CD4-positive, alpha-beta T cell (primary cell): ENCODE data around the gene LCK. TPM values are rescaled to one million over a fixed set of nuclear protein-coding genes. Genes with fewer than 3 reads are reported as not detected.
A peak's percentile ranks its signal among the peaks of the same experiment; 100 is the strongest.

Source experiments
- ATAC-seq: fragments of 200-7000 bp; cut with Tn5 transposase; one replicate; pipeline ENCODE4 v1.10.0; 2022; ENCODE audit warnings: mild to moderate bottlenecking; ENCODE audit not compliant: poor library complexity
- CTCF ChIA-PET: fragments of 350-600 bp; sonication (Branson Sonifier 250); formaldehyde crosslinking; loops from one replicate; lab custom pipeline; 2021; ENCODE audit warnings: antibody characterized with exemption, inconsistent platforms; lab: Charles Lee
- POLR2A ChIA-PET: fragments of 350-600 bp; sonication (Branson Sonifier 250); formaldehyde crosslinking; loops from one replicate; lab custom pipeline; 2021; ENCODE audit warnings: antibody characterized with exemption, inconsistent platforms; lab: Charles Lee
- DNase-seq, 14 experiments: peaks; one replicate each; pipeline ENCODE4 v3.0.0-alpha.2; 2013 to 2020; ENCODE audit warnings: mixed read lengths in 2 of 14
- H3K27ac ChIP-seq, 2 donors: one replicate each; pipeline versions ENCODE4 v1.5.1 to v1.7.0; 2013; ENCODE audit warnings: low read length in 2 of 2, low read depth in 1 of 2, mild to moderate bottlenecking in 1 of 2
- H3K27me3 ChIP-seq, 2 experiments: 1 replicate in 1 of 2; 2 replicates in 1 of 2; pipeline versions ENCODE4 v1.6.1 to v1.7.0; 2013; ENCODE audit warnings: low read length in 2 of 2, control low read depth in 1 of 2, mild to moderate bottlenecking in 1 of 2, moderate library complexity in 1 of 2; ENCODE audit not compliant: insufficient read depth in 2 of 2, control insufficient read depth in 1 of 2
- H3K36me3 ChIP-seq: one replicate; pipeline ENCODE4 v1.6.1; 2013; ENCODE audit warnings: low read length, control low read depth; ENCODE audit not compliant: insufficient read depth
- H3K4me1 ChIP-seq: one replicate; pipeline ENCODE4 v1.6.1; 2013; ENCODE audit warnings: low read length, control low read depth; ENCODE audit not compliant: insufficient read depth
- H3K4me3 ChIP-seq: one replicate; pipeline ENCODE4 v1.5.1; 2013; ENCODE audit warnings: mild to moderate bottlenecking, low read length, moderate library complexity
- H3K9me3 ChIP-seq, 2 experiments: 1 replicate in 1 of 2; 2 replicates in 1 of 2; pipeline versions ENCODE4 v1.6.1 to v1.7.0; 2013; ENCODE audit warnings: low read length in 2 of 2, mild to moderate bottlenecking in 2 of 2, control low read depth in 1 of 2, moderate library complexity in 1 of 2; ENCODE audit not compliant: control insufficient read depth in 1 of 2, insufficient read depth in 1 of 2
- H3K27ac Mint-ChIP-seq: one replicate; pipeline ENCODE4 v1.8.0; 2020; ENCODE audit warnings: mixed read lengths
- H3K27me3 Mint-ChIP-seq: one replicate; pipeline ENCODE4 v1.8.0; 2021; ENCODE audit warnings: mixed read lengths
- H3K36me3 Mint-ChIP-seq: one replicate; pipeline ENCODE4 v1.8.0; 2021; ENCODE audit warnings: low read depth, mixed read lengths
- H3K4me1 Mint-ChIP-seq: one replicate; pipeline ENCODE4 v1.8.0; 2021; ENCODE audit warnings: low read depth, mixed read lengths
- H3K4me3 Mint-ChIP-seq: one replicate; pipeline ENCODE4 v1.8.0; 2020; ENCODE audit warnings: mild to moderate bottlenecking, mixed read lengths
- H3K9me3 Mint-ChIP-seq: one replicate; pipeline ENCODE4 v1.8.0; 2020; ENCODE audit warnings: mixed read lengths
- CTCF ChIP-seq: fragments of 200-600 bp; IDR thresholded peaks from one replicate; pipeline ENCODE4 v1.8.0; 2022; ENCODE audit warnings: antibody characterized with exemption, mild to moderate bottlenecking
- intact Hi-C, 2 experiments: fragments of 100-400 bp; cut with DNase I in 1 of 2; cut with micrococcal nuclease in 1 of 2; formaldehyde crosslinking; loops; one replicate each; pipeline versions ENCODE4 v1.15.1 to v1.9.0; 2023 to 2025; cut with DNase I, micrococcal nuclease
- total RNA-seq, 174 experiments: library from RNA in 2 of 174; stranded (reverse) in 2 of 174; gene quantifications; one replicate each; pipeline ENCODE4 v1.2.3 and lab custom pipeline; 2021 to 2026

The LCK gene
- total RNA-seq, 2 experiments from 2014 or later = 187 to 188 TPM

GRCh38 chr1:32241001-32241763, 9.9 kb upstream of the LCK start:
- Histone ChIP-seq H3K27ac (peak overlapping the region; percentile 15 to 50), H3K4me3 (peak overlapping the region; percentile 90), H3K36me3 (no peaks in the 10 kb centered on the region), H3K27me3 (no peaks in the 10 kb centered on the region), H3K4me1 (peaks cover 40% of the 10 kb centered on the region), H3K9me3 (no peaks in the 10 kb centered on the region)
- POLR2A ChIA-PET = interaction anchor here (0.9 to 21.2 kb wide), 24 partner anchors 8 to 168 kb away, joined by 3 to 543 read pairs (median 7); partner anchors contain the start of genes BSDC1, CCDC28B, HDAC1 and LCK
- Mint-ChIP-seq H3K4me1 (peaks cover 31% of the 10 kb centered on the region), H3K27ac (peak overlapping the region; percentile 64), H3K4me3 (peak overlapping the region; percentile 94), H3K27me3 (no peaks in the 10 kb centered on the region), H3K36me3 (peaks cover 4% of the 10 kb centered on the region), H3K9me3 (no peaks in the 10 kb centered on the region)
- CTCF ChIA-PET = interaction anchor here (0.7 to 4.0 kb wide), 24 partner anchors 8 to 145 kb away, joined by 3 to 48 read pairs (median 8); partner anchors contain the start of genes HDAC1, LCK and MARCKSL1
- peak in 10 of 14 experiments; percentile 28 to 71 (median 42) for DNase-seq
- peak; percentile 74 for ATAC-seq
- intact Hi-C loops = loop anchor here in 1 of 2 experiments (2.0 to 5.0 kb wide), 2 partner anchors 34 to 96 kb away; partner anchors contain the start of gene MARCKSL1
- no peak for TF ChIP-seq CTCF

- intact Hi-C loops = loop anchor here in 1 of 2 experiments (5.0 kb wide), 1 partner anchor 95 kb away; the partner anchor contains the start of gene MARCKSL1
- Mint-ChIP-seq H3K27ac (peak overlapping the region; percentile 55), H3K36me3 (peaks cover 4% of the 10 kb centered on the region), H3K4me3 (peak overlapping the region; percentile 49), H3K27me3 (no peaks in the 10 kb centered on the region), H3K9me3 (no peaks in the 10 kb centered on the region), H3K4me1 (peaks cover 44% of the 10 kb centered on the region)
- no peak overlapping the region for H3K27ac ChIP-seq
- H3K27me3 ChIP-seq = no peaks in the 10 kb centered on the region
- H3K4me3 ChIP-seq = no peak overlapping the region
- no peak for TF ChIP-seq CTCF
- ATAC-seq = no peak
- H3K36me3 ChIP-seq = no peaks in the 10 kb centered on the region
- ChIA-PET POLR2A (interaction anchor here (1.2 to 21.2 kb wide), 4 partner anchors 20 to 49 kb away, joined by 3 to 543 read pairs (median 6); partner anchors contain the start of genes CCDC28B and HDAC1), CTCF (interaction anchor here (1.0 to 2.0 kb wide), 2 partner anchors 13 to 93 kb away, joined by 3 to 5 read pairs; partner anchors contain the start of gene MARCKSL1)
- peak in 1 of 14 experiments; percentile 37 for DNase-seq
- H3K9me3 ChIP-seq = no peaks in the 10 kb centered on the region
- H3K4me1 ChIP-seq = peaks cover 52% of the 10 kb centered on the region
Measured at GRCh38 chr1:32242341-32242851, 8.7 kb upstream of the LCK start.

GRCh38 chr1:32246888-32247273, 4.2 kb upstream of the LCK start, which contains the start of gene FAM167B:
Gene FAM167B, plus strand, starts transcription at chr1:32247222. Its CDS starts 200 bp downstream, at chr1:32247422.
- Histone ChIP-seq H3K36me3 (no peaks in the 10 kb centered on the region), H3K4me3 (peak within 1 kb of the TSS; percentile 41), H3K9me3 (no peaks in the 10 kb centered on the region), H3K27me3 (no peaks in the 10 kb centered on the region), H3K27ac (peak within 1 kb of the TSS; percentile 87 to 94), H3K4me1 (peaks cover 67% of the 10 kb centered on the region)
- Mint-ChIP-seq H3K36me3 (peaks cover 11% of the 10 kb centered on the region), H3K9me3 (no peaks in the 10 kb centered on the region), H3K4me3 (peak within 1 kb of the TSS; percentile 86), H3K4me1 (peaks cover 61% of the 10 kb centered on the region), H3K27me3 (no peaks in the 10 kb centered on the region), H3K27ac (peak within 1 kb of the TSS; percentile 99)
- DNase-seq (no peak), ATAC-seq (no peak)
- intact Hi-C loops = no loop called here
- ChIA-PET POLR2A (interaction anchor here (1.8 to 21.2 kb wide), 5 partner anchors 15 to 148 kb away, joined by 5 to 543 read pairs (median 80); partner anchors contain the start of genes BSDC1 and HDAC1), CTCF (interaction anchor here (1.0 to 4.5 kb wide), 4 partner anchors 7 to 126 kb away, joined by 3 to 48 read pairs (median 4); no protein-coding TSS in a partner anchor)
- TF ChIP-seq CTCF = no peak
